Gastroesophageal sphincter (tissue), 4 donors: ENCODE data around the gene ABCG8. TPM values are rescaled to one million over a fixed set of nuclear protein-coding genes. Genes with fewer than 3 reads are reported as not detected.
"Not testable (repeated sequence)": the region's sequence is repeated elsewhere in the genome, so short reads cannot be mapped to it uniquely, and the experiment has no call there.

Source experiments
- ATAC-seq: fragments of 150-250 bp; one replicate; pipeline ENCODE4 v1.9.1; 2016; ENCODE audit warnings: mild to moderate bottlenecking, moderate library complexity
- H3K27ac ChIP-seq, 4 donors: fragments of 200-600 bp; sonication (generic) in 3 of 4; 1 replicate in 3 of 4; 2 replicates in 1 of 4; pipeline ENCODE4 v1.5.1; 2016 to 2019
- H3K27me3 ChIP-seq: fragments of 200-600 bp; sonication (generic); one replicate; pipeline ENCODE4 v1.5.1; 2019
- H3K36me3 ChIP-seq, 2 donors: fragments of 200-600 bp; sonication (generic); one replicate each; pipeline ENCODE4 v1.5.1; 2019; ENCODE audit warnings: control low read depth in 1 of 2
- H3K4me1 ChIP-seq, 3 donors: fragments of 200-600 bp; sonication (generic); 1 replicate in 2 of 3; 2 replicates in 1 of 3; pipeline ENCODE4 v1.5.1; 2016 to 2019; ENCODE audit warnings: control low read depth in 2 of 3
- H3K4me3 ChIP-seq, 2 donors: fragments of 200-600 bp; sonication (generic); one replicate each; pipeline ENCODE4 v1.5.1; 2019; ENCODE audit warnings: mild to moderate bottlenecking in 1 of 2, moderate library complexity in 1 of 2
- H3K9me3 ChIP-seq, 3 donors: fragments of 200-600 bp; sonication (generic); one replicate each; pipeline ENCODE4 v1.5.1; 2017 to 2019; ENCODE audit warnings: control low read depth in 2 of 3
- CTCF ChIP-seq, 4 experiments: fragments of 200-600 bp in 2 of 4; fragments of 450-650 bp in 2 of 4; sonication (generic) in 1 of 4; IDR thresholded peaks; one replicate each; pipeline ENCODE4 v1.5.1; 2017 to 2019; ENCODE audit warnings: antibody characterized with exemption in 4 of 4, mild to moderate bottlenecking in 2 of 4, moderate library complexity in 2 of 4
- EP300 ChIP-seq: sonication (generic); formaldehyde crosslinking; IDR thresholded peaks from one replicate; pipeline ENCODE4 v1.6.1; 2017; ENCODE audit warnings: antibody characterized with exemption, mild to moderate bottlenecking
- POLR2A ChIP-seq, 2 donors: fragments of 450-650 bp; IDR thresholded peaks; one replicate each; pipeline ENCODE4 v1.6.1; 2017; ENCODE audit warnings: antibody characterized with exemption in 2 of 2, mild to moderate bottlenecking in 2 of 2, moderate library complexity in 1 of 2
- POLR2AphosphoS5 ChIP-seq: sonication (generic); formaldehyde crosslinking; IDR thresholded peaks from one replicate; pipeline ENCODE4 v1.6.1; 2017; ENCODE audit warnings: antibody characterized with exemption
- WGBS, 2 donors: methylation state at CpG; one replicate each; pipeline ENCODE4 v1.1.5; 2018; ENCODE audit warnings: low coverage in 1 of 2; 5-methylcytosine and 5-hydroxymethylcytosine counted together
- total RNA-seq, 4 donors: library from RNA; depleted of rRNA; stranded (reverse); fragments of >200 nt; gene quantifications; one replicate each; pipeline ENCODE4 v1.1.0, GENCODE V29; 2016

ABCG8 gene
- total RNA-seq, 4 donors from 2014 or later = 0.12 TPM; not detected in 3

- 77 to 79% methylated on average over 2 of the region's 2 CpGs for WGBS, 2 donors
- H3K4me3 ChIP-seq = no peak overlapping the region
- no peaks in the 10 kb centered on the region for H3K27me3 ChIP-seq
- TF ChIP-seq POLR2AphosphoS5 (no peak), CTCF (IDR thresholded peaks at IDR 0.05) (no peak), POLR2A (IDR thresholded peaks at IDR 0.05) (no peak), EP300 (no peak)
- H3K27ac ChIP-seq = no peak overlapping the region
- H3K36me3 ChIP-seq = peaks cover 3 to 98% of the 10 kb centered on the region in 2 donors
- no peaks in the 10 kb centered on the region for H3K9me3 ChIP-seq
- no peak for ATAC-seq
- no peaks in the 10 kb centered on the region for H3K4me1 ChIP-seq
Measured at GRCh38 chr2:43899589-43899988, 60.8 kb downstream of the ABCG8 start.

GRCh38 chr2:43905371-43905803, 66.6 kb downstream of the ABCG8 start:
- no peak for ATAC-seq
- H3K4me3 ChIP-seq = no peak overlapping the region
- peaks cover 3 to 72% of the 10 kb centered on the region in 2 donors for H3K36me3 ChIP-seq
- H3K4me1 ChIP-seq = no peaks in the 10 kb centered on the region
- H3K27me3 ChIP-seq = no peaks in the 10 kb centered on the region
- TF ChIP-seq EP300 (no peak), CTCF (IDR thresholded peaks at IDR 0.05) (no peak), POLR2AphosphoS5 (no peak)
- no peaks in the 10 kb centered on the region for H3K9me3 ChIP-seq
- no peak overlapping the region for H3K27ac ChIP-seq
- WGBS, 2 donors = 78 to 79% methylated on average over 11 of the region's 11 CpGs

- Histone ChIP-seq H3K36me3 (peaks cover 6 to 72% of the 10 kb centered on the region in 2 donors), H3K27ac (no peak overlapping the region), H3K27me3 (no peaks in the 10 kb centered on the region), H3K9me3 (no peaks in the 10 kb centered on the region), H3K4me1 (no peaks in the 10 kb centered on the region), H3K4me3 (no peak overlapping the region)
- no peak for ATAC-seq
- 65 to 69% methylated on average over 5 of the region's 5 CpGs for WGBS, 2 donors
- no peak for TF ChIP-seq POLR2A (IDR thresholded peaks at IDR 0.05)
- no peak for TF ChIP-seq POLR2AphosphoS5
- TF ChIP-seq EP300 = no peak
Measured at GRCh38 chr2:43905871-43906270, 67.1 kb downstream of the ABCG8 start.

GRCh38 chr2:43906448-43907109, 67.8 kb downstream of the ABCG8 start:
- WGBS, 2 donors = 76 to 85% methylated on average over 5 to 6 of the region's 6 CpGs
- H3K4me3 ChIP-seq = no peak overlapping the region
- ATAC-seq = no peak
- H3K27me3 ChIP-seq = no peaks in the 10 kb centered on the region
- no peak overlapping the region for H3K27ac ChIP-seq
- peaks cover 3 to 72% of the 10 kb centered on the region in 2 donors for H3K36me3 ChIP-seq
- H3K9me3 ChIP-seq = no peaks in the 10 kb centered on the region
- TF ChIP-seq EP300 = no peak
- no peak for TF ChIP-seq POLR2A (IDR thresholded peaks at IDR 0.05)
- no peak for TF ChIP-seq CTCF (IDR thresholded peaks at IDR 0.05)
- TF ChIP-seq POLR2AphosphoS5 = no peak
- H3K4me1 ChIP-seq = no peaks in the 10 kb centered on the region

GRCh38 chr2:43911136-43911790, 72.5 kb downstream of the ABCG8 start:
- H3K4me1 ChIP-seq, ATAC-seq, H3K9me3 ChIP-seq, H3K27ac ChIP-seq, H3K4me3 ChIP-seq, H3K27me3 ChIP-seq: not testable (repeated sequence)
- H3K36me3 ChIP-seq = peaks cover 3 to 74% of the 10 kb centered on the region in 2 donors
- 85 to 95% methylated on average over 3 to 5 of the region's 8 CpGs for WGBS, 2 donors

GRCh38 chr2:43924463-43924862, 85.7 kb downstream of the ABCG8 start:
- H3K27ac ChIP-seq = no peak overlapping the region
- H3K4me3 ChIP-seq = no peak overlapping the region
- no peak for TF ChIP-seq POLR2A (IDR thresholded peaks at IDR 0.05)
- no peak for TF ChIP-seq EP300
- no peak for TF ChIP-seq POLR2AphosphoS5
- no peak for TF ChIP-seq CTCF (IDR thresholded peaks at IDR 0.05)
- 94 to 96% methylated on average over 2 of the region's 2 CpGs for WGBS, 2 donors
- H3K36me3 ChIP-seq = peaks cover 0 to 56% of the 10 kb centered on the region in 2 donors
- peaks cover 0 to 16% (median 0%) of the 10 kb centered on the region in 3 donors for H3K4me1 ChIP-seq
- no peaks in the 10 kb centered on the region for H3K27me3 ChIP-seq
- no peaks in the 10 kb centered on the region for H3K9me3 ChIP-seq
- ATAC-seq = no peak
